ENCODE measurements around the gene CUBN.
"Not testable (repeated sequence)": the region's sequence is repeated elsewhere in the genome, so short reads cannot be mapped to it uniquely, and the experiment has no call there.

Gene CUBN

DNA sequence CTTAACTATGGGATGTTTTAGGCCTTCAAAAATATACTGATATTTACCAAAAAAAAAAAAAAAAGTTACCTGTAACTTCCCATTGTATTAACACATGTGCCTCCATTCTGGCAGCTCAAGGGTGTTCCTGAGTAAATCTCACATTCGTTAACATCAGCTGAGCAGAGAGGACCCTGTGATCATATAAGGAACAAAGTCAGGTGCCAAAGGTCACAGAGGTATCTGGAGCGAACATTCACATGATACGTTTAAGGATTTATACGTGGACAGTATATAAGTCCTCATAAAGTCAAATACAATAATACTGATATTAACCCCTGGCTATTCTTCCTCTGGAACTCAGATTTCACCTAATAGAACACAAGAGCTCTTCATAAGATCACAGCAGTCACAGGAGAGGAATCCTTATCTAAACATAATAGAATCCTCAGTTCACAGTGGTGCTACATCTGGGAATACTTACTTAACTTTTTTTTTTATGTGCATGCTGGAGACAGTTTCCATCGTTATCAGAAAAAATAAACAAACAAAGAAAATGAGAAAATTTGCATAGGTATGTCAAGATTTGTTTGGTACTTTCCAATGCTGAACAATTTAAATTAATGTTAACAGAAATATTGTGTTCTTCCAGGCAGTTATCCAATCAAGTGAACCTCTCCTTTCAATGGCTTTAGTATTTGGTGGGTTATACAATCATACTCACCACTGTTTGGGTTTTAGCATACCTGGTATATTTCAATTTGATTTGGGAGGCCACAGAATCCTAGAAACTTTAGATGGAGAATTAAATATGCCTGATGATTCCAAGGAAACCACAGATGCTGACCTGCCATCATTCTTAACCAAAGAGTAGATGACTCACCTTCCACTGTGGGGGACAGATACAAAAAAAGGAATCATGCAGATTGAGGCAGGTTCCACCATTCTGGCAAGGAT is 6.6 kb downstream of the CUBN start:
- H3K27me3 Mint-ChIP-seq, result no peaks in the 10 kb centered on the region
- H3K27ac Mint-ChIP-seq, result no peak overlapping the region
- ATAC-seq (no peak), DNase-seq (no peak)
- H3K4me3 Mint-ChIP-seq, result no peak overlapping the region
- no peaks in the 10 kb centered on the region for H3K4me1 Mint-ChIP-seq
- no peaks in the 10 kb centered on the region for H3K9me3 Mint-ChIP-seq

- ATAC-seq, result no peak
- Mint-ChIP-seq H3K4me3 (no peak overlapping the region), H3K27me3 (no peaks in the 10 kb centered on the region), H3K4me1 (no peaks in the 10 kb centered on the region), H3K9me3 (no peaks in the 10 kb centered on the region), H3K27ac (no peak overlapping the region)
- DNase-seq, result no peak
Observed at GRCh38 chr10:17122052-17122451, 7.6 kb downstream of the CUBN start.

- H3K9me3 Mint-ChIP-seq, result no peaks in the 10 kb centered on the region
- DNase-seq, result no peak
- no peak for ATAC-seq
- H3K4me3 Mint-ChIP-seq, result no peak overlapping the region
- no peak overlapping the region for H3K27ac Mint-ChIP-seq
- H3K4me1 Mint-ChIP-seq, result no peaks in the 10 kb centered on the region
- H3K27me3 Mint-ChIP-seq, result no peaks in the 10 kb centered on the region
Observed at GRCh38 chr10:17120694-17121093, 8.9 kb downstream of the CUBN start.

- H3K9me3 Mint-ChIP-seq, result no peaks in the 10 kb centered on the region
- no peak overlapping the region for H3K4me3 Mint-ChIP-seq
- peaks cover 7% of the 10 kb centered on the region for H3K4me1 Mint-ChIP-seq
- no peak overlapping the region for H3K27ac Mint-ChIP-seq
- DNase-seq (no peak), ATAC-seq (no peak)
- no peaks in the 10 kb centered on the region for H3K27me3 Mint-ChIP-seq
Observed at GRCh38 chr10:17119845-17120244, 9.8 kb downstream of the CUBN start.

- ATAC-seq (no peak), DNase-seq (no peak)
- no peaks in the 10 kb centered on the region for H3K9me3 Mint-ChIP-seq
- peaks cover 16% of the 10 kb centered on the region for H3K4me1 Mint-ChIP-seq
- H3K4me3 Mint-ChIP-seq, result no peak overlapping the region
- H3K27me3 Mint-ChIP-seq, result no peaks in the 10 kb centered on the region
- H3K27ac Mint-ChIP-seq, result no peak overlapping the region
Observed at GRCh38 chr10:17116193-17116592, 13.4 kb downstream of the CUBN start.

GRCh38 chr10:17115683-17116082 is 13.9 kb downstream of the CUBN start:
- Mint-ChIP-seq H3K4me3 (no peak overlapping the region), H3K9me3 (no peaks in the 10 kb centered on the region), H3K4me1 (peaks cover 16% of the 10 kb centered on the region), H3K27me3 (no peaks in the 10 kb centered on the region), H3K27ac (peak overlapping the region in 1 of 2 donors; percentile 31)
- ATAC-seq (no peak), DNase-seq (no peak)

- not testable (repeated sequence) for H3K27me3 Mint-ChIP-seq, H3K27ac Mint-ChIP-seq, H3K9me3 Mint-ChIP-seq, H3K4me3 Mint-ChIP-seq, DNase-seq
- peaks cover 16% of the 10 kb centered on the region for H3K4me1 Mint-ChIP-seq
- peak; percentile 64 for ATAC-seq
Observed at GRCh38 chr10:17114878-17115444, 14.7 kb downstream of the CUBN start.

- Mint-ChIP-seq H3K9me3 (no peaks in the 10 kb centered on the region), H3K4me1 (peaks cover 24% of the 10 kb centered on the region), H3K27ac (no peak overlapping the region), H3K4me3 (no peak overlapping the region), H3K27me3 (no peaks in the 10 kb centered on the region)
- no peak for ATAC-seq
- no peak for DNase-seq
Observed at GRCh38 chr10:17113889-17114540, 15.6 kb downstream of the CUBN start.

GRCh38 chr10:17113346-17113745 is 16.3 kb downstream of the CUBN start:
- no peak for ATAC-seq
- Mint-ChIP-seq H3K4me3 (no peak overlapping the region), H3K27ac (no peak overlapping the region), H3K27me3 (no peaks in the 10 kb centered on the region), H3K4me1 (peaks cover 24% of the 10 kb centered on the region), H3K9me3 (no peaks in the 10 kb centered on the region)
- no peak for DNase-seq

DNA sequence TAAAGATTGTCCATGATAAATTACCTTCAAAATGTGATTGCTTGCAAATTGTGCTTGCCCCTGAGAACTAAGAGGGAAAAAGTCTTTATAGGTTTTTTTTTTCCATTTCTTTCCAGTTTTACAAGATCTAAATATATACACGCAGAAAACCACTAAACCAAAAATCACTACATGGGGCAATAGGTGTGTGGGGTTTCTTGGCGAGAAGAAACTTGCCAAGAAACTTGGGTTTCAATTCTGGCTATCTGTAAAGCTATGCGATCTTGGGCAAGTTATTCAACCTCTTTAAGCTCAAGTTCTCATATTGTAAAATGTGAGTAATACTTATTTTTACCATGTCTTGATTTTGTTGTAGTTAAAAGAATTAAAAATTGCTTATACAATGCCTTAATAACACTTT is 17.0 kb downstream of the CUBN start:
- Mint-ChIP-seq H3K4me1 (peaks cover 24% of the 10 kb centered on the region), H3K9me3 (no peaks in the 10 kb centered on the region), H3K27me3 (no peaks in the 10 kb centered on the region), H3K4me3 (no peak overlapping the region), H3K27ac (no peak overlapping the region)
- DNase-seq (no peak), ATAC-seq (no peak)

DNA sequence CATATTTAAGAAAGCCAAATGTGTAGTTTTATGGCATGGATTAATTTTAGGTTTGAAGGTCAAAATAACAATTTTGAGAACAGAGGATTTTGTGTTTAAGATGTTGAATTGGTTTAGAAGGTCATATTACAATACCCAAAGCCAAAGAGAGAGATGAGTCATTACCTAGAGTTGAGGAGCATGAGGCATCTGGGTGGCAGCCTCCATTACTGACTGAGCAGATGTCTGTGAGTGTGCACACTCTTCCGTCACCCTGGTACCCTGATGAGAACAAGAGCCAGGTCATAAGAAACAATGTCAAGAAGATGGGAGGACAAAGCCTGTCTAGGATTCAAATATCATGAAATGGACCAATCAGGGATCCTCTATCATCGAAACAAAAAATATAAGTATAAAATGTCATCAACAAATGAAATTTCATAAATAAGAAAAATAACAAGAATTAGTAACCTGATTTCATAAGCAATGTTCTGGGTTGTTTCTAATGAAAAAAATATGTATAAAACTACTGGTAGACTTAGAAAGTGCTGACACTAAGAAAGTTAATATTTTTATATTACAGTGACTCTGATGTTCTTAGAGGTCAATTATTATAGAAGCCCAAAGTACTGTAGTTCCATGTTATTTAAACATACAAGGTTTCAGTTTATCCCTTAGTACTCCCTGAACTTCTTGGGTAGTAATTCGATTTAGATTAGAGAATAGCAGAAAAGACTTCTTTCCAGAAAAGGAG is 20.0 kb downstream of the CUBN start:
- no peak overlapping the region for H3K4me3 Mint-ChIP-seq
- H3K27ac Mint-ChIP-seq, result no peak overlapping the region
- peaks cover 17% of the 10 kb centered on the region for H3K4me1 Mint-ChIP-seq
- no peaks in the 10 kb centered on the region for H3K27me3 Mint-ChIP-seq
- H3K9me3 Mint-ChIP-seq, result no peaks in the 10 kb centered on the region
- ATAC-seq (peak; percentile 76), DNase-seq (no peak)

DNA sequence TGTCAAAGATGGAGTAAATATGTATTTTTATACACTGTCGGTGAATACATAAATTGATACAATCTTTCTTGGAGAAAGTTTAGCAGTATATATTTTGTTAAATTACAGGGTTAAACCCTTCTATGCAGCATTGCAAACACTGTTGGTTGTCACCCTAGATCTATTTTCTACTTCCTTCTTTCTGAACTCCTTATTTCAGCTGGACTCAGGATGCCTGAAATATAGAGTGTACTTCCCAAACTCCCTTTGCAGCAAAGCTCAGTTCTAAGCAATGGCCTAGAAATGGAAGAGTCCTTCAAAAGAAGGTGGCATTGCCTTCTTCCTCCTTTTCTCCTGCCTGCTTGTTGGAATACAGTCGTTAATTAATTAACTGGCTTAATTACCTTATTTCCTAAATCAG is 20.6 kb downstream of the CUBN start:
- DNase-seq (no peak), ATAC-seq (no peak)
- peaks cover 13% of the 10 kb centered on the region for H3K4me1 Mint-ChIP-seq
- H3K4me3 Mint-ChIP-seq, result no peak overlapping the region
- H3K27me3 Mint-ChIP-seq, result no peaks in the 10 kb centered on the region
- H3K27ac Mint-ChIP-seq, result no peak overlapping the region
- no peaks in the 10 kb centered on the region for H3K9me3 Mint-ChIP-seq

DNA sequence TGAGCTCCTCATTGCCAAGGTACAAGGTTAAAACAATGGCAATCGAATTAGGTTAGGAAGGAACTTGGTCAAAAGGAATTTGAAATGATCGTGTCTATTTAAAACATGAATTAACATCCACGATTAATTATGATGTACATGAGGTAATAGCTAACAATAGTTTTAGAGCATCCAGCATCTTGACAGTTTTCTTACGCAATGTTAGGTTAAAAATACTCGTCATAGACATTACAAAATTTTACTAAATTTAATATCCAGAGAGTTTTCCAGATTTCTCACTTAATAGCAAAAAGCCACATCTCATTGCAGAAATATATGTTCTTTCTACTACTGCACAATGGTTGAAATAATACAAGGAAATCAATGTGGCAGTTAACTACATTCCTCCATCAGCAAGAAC is 22.6 kb downstream of the CUBN start:
- DNase-seq, result no peak
- no peak for ATAC-seq
- H3K4me3 Mint-ChIP-seq, result no peak overlapping the region
- peaks cover 8% of the 10 kb centered on the region for H3K4me1 Mint-ChIP-seq
- no peaks in the 10 kb centered on the region for H3K27me3 Mint-ChIP-seq
- no peaks in the 10 kb centered on the region for H3K9me3 Mint-ChIP-seq
- no peak overlapping the region for H3K27ac Mint-ChIP-seq

GRCh38 chr10:17101910-17102266 is 27.7 kb downstream of the CUBN start:
- H3K4me3 Mint-ChIP-seq, result no peak overlapping the region
- H3K27ac Mint-ChIP-seq, result no peak overlapping the region
- H3K4me1 Mint-ChIP-seq, result no peaks in the 10 kb centered on the region
- ATAC-seq (no peak), DNase-seq (no peak)
- H3K27me3 Mint-ChIP-seq, result no peaks in the 10 kb centered on the region
- H3K9me3 Mint-ChIP-seq, result no peaks in the 10 kb centered on the region

DNA sequence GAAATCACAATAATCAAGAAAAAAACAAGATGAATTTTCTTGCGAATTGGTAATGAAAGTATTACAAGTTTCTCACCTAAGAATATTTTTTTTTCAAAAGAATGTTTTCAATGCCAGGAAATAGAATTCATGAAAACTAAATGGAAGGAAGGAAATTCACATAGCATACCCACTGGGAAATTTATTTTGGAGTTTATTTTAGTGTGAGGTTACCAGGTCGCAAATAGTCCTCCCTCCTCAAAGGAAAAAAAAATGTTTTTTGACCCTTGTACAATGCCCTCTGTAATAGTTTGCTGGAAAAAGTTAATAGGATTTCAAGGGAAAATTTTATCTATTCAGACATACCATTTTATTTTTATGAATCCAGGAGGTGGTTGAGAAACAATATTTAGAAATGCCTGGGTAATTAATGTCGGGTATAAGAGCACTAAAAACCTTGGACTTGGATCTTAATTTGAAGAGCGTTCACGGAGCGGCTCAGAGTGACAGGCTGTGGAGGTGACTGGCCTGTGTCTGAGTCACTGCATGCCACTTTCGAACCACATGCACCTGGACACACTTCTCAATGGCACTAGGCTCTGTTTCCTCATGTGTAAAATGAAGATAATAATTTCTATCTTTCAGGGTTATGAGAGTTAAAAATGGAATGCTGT is 28.2 kb downstream of the CUBN start:
- Mint-ChIP-seq H3K4me3 (no peak overlapping the region), H3K27ac (no peak overlapping the region), H3K9me3 (no peaks in the 10 kb centered on the region)

More for the DNA sequence above, 28.2 kb downstream of the CUBN start:
- H3K4me1 Mint-ChIP-seq, result no peaks in the 10 kb centered on the region
- ATAC-seq (no peak), DNase-seq (no peak)
- no peaks in the 10 kb centered on the region for H3K27me3 Mint-ChIP-seq

Measured in stimulated activated naive CD8-positive, alpha-beta T cell treated with anti-CD3 and anti-CD28 coated beads, Interleukin-15, amount 100 ng/mL, for 72 hours (primary cell).